ENCODE results near the gene TATDN3.
"Not testable (repeated sequence)": the region's sequence is repeated elsewhere in the genome, so short reads cannot be mapped to it uniquely, and the experiment has no call there.

Gene TATDN3, protein sequence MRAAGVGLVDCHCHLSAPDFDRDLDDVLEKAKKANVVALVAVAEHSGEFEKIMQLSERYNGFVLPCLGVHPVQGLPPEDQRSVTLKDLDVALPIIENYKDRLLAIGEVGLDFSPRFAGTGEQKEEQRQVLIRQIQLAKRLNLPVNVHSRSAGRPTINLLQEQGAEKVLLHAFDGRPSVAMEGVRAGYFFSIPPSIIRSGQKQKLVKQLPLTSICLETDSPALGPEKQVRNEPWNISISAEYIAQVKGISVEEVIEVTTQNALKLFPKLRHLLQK

DNA sequence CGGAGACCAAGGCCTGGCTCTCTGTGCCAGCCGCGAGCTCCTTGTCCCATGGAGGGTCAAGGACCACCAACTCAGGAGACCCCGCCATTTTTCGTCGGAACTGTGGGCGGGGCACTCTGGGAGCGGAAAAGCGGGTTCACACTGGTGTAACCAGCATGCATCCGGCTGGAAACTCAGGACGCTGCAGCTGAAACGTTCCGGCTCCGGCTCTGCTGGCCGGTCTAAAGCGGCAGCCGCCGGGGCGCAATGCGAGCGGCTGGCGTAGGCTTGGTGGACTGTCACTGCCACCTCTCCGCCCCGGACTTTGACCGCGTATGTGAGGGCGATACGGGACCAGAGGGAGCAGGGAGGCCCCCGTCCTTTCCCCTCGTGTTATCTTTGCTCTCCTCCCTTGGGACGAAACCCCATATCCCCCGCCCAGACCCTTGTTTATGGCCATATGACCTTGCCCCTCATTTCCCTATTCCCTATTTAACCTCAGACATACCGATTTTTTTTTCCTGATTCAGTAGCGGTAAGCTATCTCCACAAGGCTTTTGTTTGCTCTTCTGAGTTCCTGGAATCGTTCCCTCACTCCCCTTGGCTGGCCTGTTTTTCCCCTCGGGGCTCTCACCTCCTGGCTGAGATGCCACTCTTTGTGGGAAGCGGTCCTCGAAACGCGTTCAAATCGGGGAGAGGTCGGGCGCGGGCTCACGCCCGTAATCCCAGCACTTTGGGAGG, at the start of gene TATDN3, which contains the start of gene NSL1:
TSS of gene TATDN3 (plus strand) at position 219 of the 720 bp plus-strand sequence. CDS start at position 247, 28 bp downstream.
TSS of gene NSL1 (minus strand) at position 102 of the 720 bp plus-strand sequence. CDS start at position 88, 14 bp downstream.
- DNase-seq = peak; percentile 82

DNA sequence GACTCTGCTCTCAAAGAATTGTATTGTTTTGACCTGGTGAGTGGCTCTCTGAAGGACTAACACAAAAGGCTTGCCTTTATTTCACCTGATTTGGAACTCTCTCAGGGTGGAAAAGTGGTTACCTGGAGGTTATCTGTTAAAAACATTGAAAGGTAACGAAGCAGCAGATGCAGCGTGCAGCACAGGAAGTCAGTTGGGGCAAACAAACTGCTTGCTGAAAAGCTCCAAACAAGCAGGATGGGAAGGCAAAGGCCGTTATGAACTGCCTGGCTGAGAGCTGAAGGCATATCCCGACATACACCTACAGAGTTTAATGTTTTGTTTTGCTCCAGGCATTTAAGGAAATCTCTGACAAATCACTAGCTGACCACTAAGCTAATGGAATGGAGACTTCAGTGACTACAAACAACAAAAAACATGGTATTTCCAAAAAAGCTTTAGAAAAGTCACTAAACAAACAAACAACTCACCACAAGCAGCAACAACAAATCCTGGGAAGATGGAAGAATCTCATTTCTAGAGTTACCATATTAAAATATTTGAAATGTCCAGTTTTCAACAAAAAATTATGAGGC, 47.7 kb upstream of the TATDN3 start:
- DNase-seq = no peak

DNA sequence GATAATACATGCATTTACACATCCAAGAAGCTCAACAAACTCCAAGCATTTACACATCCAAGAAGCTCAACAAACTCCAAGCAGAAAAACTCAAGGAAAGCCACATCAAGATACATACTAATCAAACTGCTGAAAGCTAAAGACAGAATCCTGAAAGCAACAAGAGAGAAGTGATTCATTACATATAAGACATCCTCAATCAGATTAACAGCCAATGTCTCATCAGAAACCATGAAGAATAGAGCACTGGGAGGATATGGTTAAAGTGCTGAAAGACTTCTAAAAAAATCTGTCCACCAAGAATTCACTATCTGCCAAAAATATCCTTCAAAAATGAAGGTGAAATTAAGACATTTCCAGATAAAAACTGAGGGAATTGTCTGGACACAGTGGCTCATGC, 46.4 kb upstream of the TATDN3 start:
- no peak for DNase-seq

DNA sequence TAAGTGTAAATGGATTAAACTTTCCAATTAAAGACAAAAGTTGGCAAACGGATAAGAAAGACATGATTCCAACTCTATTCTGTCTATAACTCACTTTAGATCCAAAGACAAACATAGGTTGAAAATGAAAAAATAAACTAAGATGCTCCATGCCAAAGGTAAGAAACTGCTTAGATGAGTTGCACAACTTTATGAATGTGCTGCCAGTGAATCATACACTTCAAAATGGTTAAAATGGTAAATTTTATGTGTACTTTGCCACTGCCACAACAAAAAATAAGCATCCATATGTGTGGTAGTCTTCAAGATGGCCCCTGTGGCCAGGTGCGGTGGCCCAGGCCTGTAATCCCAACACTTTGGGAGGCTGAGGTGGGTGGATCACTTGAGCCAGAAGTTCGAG, 45.1 kb upstream of the TATDN3 start:
- no peak for DNase-seq

DNA sequence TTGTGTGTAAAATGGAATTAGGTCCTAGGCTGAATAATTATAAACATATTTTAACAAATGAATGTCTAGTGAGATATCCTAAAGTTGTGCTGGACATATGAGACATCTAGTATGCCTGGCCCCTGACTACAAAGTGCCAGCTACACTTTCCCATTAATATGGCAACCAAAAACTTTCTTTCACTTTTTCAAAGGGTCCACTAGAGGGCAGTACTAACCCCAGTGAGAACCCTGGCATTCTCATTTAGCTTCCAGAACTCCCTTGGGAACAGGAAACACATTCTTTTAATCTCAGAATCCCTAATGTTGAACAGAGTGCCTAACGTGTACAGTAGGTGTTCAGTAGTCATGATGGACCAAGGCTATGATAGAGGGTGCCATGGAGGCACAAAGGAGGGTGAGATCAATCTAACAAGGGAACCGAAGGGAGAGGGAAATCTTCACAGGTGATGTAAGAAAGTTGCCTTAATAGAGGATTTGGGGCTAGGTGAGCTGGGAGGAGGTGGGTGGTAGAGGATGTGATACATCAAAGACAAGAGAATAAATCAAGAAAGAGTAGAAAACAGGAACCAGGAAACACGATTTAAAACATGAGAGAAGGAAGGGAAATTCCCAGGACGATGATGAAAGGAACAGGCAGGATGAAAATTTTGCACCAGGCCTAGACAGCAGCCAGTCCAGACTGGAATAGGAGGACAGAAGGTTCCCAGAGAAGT, 41.7 kb upstream of the TATDN3 start:
- DNase-seq = peak; percentile 47

DNA sequence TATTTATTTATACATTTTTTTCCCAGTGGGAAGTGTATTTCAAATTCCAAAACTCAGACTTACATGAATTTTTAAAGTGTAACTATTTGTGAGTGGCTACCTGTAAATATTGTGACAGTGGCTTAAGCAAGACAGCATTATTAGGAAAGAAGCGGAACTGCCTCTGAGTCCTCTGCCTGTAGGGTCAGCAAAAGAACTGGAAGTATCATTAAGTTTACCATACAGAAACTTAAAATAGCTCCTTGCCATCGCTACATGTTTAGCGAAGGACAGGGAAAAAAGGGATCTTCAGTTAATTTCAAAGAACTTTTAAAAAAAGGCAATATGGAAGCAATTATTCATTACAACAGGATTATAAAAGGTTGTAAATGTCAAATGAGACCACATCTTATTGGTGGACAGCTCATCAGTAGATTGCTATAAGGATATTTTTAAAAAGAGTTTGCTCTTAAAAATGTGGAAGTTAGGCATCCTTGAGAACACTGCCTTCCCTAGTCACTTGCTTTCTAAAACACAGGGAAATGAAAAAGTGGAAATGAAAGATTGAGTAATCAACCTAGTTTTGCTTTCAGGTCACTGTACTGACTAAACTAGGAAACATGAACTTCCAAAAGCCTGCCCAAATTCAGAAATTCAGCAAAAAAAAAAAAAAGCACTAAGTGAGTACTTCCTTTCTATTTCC, 39.3 kb upstream of the TATDN3 start:
- DNase-seq = no peak

DNA sequence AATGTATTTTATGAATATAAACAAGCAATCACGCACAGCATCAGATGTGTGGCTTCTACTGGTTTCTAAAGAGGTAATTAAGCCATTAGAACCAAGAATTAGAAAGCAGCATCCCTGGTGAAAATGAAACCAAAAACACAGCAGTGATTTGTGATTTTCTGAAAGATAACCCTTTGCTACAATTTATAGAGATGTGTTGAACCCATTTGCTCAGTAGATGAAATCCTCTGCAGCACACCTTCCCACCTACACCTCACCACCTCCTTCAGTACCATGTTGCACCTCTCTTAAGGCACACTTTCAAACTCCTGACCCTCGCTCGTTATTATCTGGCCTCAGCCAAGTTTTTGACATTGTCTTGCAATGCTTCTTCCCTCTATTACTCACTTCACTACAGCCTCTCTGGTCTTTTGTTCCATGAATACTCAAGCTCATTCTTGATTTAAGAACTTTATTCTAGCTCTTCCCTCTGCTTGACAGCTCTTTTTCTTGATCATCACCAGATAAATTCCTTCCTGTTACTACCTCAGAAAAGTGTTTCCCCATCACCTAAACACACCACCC, 38.7 kb upstream of the TATDN3 start:
- DNase-seq = no peak

DNA sequence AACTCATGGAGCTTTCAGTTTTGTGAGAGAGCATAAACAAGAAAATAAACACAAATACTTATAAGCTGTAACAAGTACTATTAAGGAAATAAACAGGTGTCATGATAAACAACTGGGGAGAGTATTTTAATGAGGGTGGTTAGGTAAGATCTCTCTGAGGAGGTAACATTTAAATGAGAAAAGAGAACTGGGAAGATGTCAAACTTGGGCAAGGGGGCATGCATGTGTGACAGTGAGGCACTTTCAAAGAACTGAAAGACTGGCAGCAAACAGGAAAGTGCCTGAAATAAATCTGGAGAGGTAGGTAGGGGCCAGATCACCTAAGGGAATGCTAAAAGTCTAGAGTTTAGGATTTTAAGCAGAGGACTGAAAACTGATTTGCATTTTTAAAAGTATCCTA, 37.9 kb upstream of the TATDN3 start:
- DNase-seq = no peak

DNA sequence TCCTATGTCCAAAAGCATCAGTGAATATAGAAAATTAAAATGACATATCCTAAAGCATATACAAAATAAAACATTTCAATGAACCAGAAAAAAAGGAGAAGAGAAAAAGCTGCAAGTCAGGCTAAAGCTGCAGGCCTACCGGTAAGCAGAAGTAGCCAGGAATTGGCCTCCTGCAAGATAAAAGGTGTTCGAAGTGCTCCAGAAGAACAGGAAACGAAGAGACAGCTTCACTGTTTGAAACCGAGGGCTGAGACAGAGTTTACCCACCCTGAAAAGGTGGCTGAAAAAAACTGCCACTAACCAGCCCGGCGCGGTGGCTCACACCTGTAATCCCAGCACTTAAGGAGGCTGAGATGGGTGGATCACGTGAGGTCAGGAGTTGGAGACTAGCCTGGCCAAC, 37.5 kb upstream of the TATDN3 start:
- DNase-seq = no peak

DNA sequence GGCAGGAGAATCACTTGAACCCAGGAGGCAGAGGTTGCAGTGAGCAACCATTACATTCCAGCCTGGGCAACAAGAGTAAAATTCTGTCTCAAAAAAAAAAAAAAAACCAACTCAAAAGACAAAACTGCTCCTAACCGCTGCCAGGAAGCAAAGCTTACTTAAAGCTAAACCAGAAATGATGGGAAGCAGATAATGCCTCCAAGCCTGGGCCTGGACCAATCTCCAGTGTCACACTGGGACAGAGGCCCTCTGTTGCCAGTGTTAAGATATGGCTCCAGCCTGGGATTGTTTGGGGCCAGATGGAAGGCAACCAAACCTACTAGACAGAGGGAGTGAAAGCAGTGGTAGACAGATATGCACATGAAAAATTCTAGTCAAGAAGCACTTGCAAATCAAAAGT, 37.0 kb upstream of the TATDN3 start:
- no peak for DNase-seq

DNA sequence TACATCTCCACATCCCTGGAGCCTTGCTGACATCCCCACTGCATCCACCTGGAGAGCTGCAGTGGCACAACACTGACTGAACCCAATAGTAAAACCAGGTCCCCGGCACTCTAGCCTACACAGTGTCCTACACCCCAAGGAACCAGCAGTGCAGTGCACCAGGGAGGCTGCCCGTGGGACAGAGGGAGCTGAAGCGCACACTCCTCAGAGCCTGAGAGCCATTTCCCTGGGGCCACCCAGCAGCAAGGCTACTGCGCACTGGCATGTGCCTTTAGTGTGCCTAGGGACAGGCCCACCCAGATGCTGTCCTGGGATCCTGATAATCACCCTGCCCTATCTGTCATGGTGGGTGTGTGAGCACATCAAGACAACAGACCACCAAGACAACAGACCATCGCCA, 32.0 kb upstream of the TATDN3 start:
- no peak for DNase-seq

DNA sequence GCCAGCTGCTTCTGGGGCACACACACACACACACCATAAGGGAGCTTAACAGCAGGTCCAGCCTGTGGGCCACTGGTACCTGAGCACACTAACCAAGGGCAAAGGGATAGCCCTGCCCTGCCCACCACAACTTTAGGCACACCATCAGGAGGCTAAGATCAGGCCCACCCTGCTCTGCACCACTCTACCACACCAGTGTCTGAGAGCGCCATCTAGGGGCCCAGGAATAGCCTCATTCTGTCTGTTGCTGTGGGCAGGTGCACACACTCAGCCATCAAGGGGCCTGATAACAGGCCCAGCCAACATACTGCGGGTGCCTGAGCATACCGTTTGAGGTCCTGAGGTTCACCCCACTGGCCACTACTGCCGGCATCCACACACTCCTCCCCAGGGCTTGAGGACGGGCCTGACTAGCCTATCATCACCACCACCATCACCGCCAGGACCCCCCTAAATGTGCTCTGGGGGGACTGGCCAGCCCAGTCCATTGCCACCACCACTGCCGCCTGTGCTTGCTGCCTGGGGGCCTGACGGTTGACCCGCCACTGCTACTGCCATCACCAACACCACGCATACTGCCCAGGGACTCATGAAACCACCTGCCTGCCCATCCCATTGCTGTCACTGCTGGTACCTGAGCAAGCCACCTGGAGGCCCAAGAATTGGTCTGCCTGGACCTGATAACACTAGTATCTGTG, 31.4 kb upstream of the TATDN3 start:
- DNase-seq = no peak

DNA sequence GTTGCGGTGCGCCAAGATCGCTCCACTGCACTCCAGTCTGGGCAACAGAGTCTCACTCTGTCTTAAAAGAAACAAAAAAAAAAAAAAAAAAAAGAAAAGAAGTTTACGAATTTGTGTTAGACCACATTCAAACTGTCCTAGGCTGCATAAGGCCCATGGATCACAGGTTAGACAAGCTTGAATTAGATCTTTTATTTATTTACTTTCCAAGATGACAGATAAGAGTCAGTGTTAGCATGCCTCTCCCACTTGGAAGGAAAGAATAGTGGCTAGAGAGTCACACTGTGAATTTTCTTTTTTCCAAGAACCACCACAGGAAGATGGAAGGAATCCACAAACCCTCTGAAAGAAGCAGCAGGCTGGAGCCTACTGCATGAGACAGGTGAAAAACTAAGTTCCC, 29.5 kb upstream of the TATDN3 start:
- DNase-seq = no peak

DNA sequence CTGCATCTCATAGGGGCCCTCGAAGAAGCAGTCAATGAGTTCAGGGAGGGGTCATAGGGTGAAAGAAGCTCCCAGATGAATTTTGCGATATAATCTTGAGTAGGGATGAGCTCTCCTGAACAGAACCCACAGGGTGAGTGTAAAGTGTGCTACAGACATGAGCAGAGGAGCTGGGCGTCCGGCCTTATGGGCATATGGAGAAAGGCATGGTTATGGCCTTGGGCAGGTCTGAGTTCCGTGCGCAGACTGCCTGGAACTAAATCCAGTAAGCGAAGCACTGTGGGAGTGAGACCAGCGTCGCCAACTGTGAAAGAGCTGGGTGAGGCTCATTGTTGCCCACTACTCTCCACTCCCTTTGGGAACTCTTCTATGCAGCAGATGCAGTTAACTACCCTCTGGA, 28.9 kb upstream of the TATDN3 start:
- DNase-seq = no peak

DNA sequence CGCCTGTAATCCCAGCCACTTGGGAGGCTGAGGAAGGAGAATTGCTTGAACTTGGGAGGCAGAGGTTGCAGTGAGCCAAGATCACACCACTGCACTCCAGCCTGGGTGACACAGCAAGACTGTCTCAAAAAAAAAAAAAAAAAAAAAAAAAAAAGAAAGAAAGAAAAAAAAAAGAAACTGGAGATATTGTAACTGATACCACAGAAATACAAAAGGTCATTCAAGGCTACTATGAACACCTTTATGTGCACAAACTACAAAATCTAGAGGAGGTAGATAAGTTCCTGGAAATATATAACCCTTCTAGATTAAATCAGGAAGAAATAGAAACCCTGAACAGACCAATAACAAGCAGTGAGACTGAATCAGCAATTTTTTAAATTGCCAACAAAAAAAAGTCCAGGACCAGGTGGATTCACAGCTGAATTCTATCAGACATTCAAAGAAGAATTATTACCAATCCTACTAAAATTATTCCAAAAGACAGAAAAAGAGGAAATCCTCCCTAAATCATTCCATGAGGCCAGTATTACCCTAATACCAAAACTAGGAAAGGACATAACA, 26.9 kb upstream of the TATDN3 start:
- not testable (repeated sequence) for DNase-seq

DNA sequence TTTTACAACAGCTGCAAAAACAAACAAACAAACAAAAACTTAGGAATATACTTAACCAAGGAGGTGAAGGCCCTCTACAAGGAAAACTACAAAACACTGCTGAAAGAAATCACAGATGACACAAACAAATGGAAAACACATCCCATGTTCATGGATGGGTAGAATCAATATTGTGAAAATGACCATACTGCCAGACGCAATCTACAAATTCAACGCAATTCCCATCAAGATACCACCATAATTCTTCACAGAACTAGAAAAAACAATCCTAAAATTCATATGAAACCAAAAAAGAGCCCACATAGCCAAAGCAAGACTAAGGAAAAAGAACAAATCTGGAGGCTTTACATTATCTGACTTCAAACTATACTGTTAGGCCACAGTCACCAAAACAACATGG, 24.9 kb upstream of the TATDN3 start:
- not testable (repeated sequence) for DNase-seq

DNA sequence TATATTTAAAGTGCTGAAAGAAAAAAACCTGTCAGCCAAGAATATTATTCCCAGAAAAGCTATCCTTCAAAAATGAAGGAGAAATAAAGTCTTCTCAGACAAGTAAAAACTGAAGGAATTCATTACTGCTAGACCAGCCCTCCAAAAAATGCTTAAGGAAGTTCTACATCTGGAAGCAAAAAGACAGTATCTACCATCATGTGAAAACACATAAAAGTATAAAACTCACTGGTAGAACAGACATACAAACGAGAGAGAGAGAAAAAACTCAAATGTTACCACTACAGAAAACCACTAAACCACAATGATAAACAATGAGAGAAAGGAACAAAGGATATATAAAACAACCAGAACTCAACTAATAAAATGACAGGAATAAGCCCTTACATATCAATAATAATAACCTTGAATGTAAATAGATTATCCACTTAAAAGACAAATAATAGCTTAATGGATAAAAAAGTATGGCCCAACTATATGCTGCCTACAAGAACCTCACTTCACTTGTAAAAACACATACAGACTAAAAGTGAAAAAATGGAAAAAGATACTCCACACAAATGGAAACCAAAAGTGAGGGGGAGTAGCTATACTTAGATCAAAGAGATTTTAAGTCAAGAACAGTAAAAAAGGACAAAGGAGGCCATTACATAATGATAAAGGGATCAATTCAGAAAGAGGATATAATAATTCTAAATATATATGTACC, 22.1 kb upstream of the TATDN3 start:
- no peak for DNase-seq

DNA sequence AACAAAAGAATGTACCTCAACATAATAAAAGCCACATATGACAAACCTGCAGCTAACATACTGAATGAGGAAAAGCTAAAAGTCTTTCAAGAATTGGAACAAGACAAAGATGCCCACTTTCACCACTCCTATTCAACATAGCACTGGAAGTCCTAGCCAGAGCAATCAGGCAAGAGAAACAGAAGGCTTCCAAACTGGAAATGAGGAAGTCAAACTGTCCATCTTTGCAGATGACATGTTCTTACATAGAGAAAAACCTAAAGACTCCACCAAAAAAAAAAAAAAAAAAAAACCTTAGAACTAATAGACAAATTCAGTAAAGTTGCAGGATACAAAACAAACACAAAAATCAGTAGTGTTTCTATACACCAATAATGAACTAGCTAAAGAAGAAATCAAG, 20.4 kb upstream of the TATDN3 start:
- DNase-seq = no peak

DNA sequence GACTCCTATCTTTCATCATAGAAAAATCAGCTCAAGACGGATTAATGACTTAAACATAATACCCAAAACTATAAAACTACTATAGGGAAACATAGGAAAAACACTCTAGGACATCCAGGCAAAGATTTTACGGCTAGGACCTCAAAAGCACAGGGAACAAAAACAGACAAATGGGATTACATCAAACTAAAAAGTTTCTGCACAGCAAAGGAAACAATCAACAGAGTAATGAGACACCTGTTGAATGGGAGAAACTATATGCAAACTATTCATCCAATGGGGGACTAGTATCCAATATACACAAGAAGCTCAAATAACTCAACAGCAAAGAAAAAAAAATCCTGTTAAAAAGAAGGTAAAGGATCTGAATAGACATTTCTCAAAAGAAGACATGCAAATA, 18.7 kb upstream of the TATDN3 start:
- no peak for DNase-seq

DNA sequence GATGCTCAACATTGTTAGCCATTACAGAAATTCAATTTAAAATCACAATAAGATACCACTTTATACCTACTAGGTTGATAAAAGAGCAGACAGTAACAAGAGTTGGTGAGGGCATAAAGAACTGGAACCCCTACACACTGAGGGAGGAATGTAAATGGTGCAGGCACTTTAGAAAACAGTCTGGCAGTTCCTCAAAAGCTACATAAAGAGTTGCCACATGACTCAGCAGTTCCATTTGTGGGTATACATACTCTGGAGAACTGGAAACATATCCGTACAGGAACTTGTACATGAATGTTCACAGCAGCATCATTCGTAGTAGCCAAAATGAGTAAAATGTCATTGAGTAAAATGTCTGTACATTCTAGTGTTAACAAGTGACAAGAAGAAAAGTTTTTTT, 17.1 kb upstream of the TATDN3 start:
- DNase-seq = no peak

DNA sequence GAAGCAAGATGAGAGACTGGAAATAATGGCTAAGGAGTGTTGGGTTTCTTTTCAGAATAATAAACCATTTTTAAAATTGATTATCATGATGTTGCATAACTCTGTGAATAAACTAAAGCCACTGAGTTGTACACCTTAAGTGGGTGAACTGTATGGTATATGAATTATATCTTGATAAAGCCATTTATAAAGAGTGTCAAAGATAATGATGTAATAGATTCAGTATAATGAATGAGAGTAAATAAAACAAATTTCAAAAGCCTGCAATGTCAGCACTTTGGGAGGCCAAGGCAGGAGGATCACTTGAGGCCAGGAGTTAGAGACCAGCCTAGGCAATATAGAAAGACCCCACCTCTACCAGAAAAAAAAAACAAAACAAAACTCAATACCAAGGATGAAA, 16.5 kb upstream of the TATDN3 start:
- DNase-seq = no peak
